WTC11 (cell line): Measurements from ENCODE around the gene DCLK1.

Experiments
- CBFB ChIP-seq: sonication (generic); formaldehyde crosslinking; IDR thresholded peaks from 2 replicates; pipeline ENCODE4 v1.8.1; 2022; ENCODE audit warnings: mild to moderate bottlenecking, low read depth, missing genetic modification reagents
- CREM ChIP-seq: sonication (generic); formaldehyde crosslinking; IDR thresholded peaks from 2 replicates; pipeline ENCODE4 v1.8.1; 2022; ENCODE audit warnings: mild to moderate bottlenecking, missing genetic modification reagents, moderate library complexity
- CTCF ChIP-seq: fragments of 200-600 bp; IDR thresholded peaks from 2 replicates; pipeline ENCODE4 v1.8.0; 2022; ENCODE audit warnings: antibody characterized with exemption
- ETV6 ChIP-seq: sonication (generic); formaldehyde crosslinking; IDR thresholded peaks from 2 replicates; pipeline ENCODE4 v1.8.1; 2022; ENCODE audit warnings: mild to moderate bottlenecking, missing genetic modification reagents
- FOXJ3 ChIP-seq: sonication (generic); formaldehyde crosslinking; IDR thresholded peaks from 2 replicates; pipeline ENCODE4 v1.9.0; 2021; ENCODE audit warnings: missing genetic modification reagents, mild to moderate bottlenecking, borderline replicate concordance
- FOXP1 ChIP-seq: sonication (generic); formaldehyde crosslinking; IDR thresholded peaks from 2 replicates; pipeline ENCODE4 v1.8.0; 2022; ENCODE audit warnings: missing genetic modification reagents, mild to moderate bottlenecking, moderate library complexity, borderline replicate concordance
- JUN ChIP-seq: sonication (generic); formaldehyde crosslinking; IDR thresholded peaks from 2 replicates; pipeline ENCODE4 v1.8.0; 2023; ENCODE audit warnings: mild to moderate bottlenecking, missing genetic modification reagents
- MAX ChIP-seq: sonication (generic); formaldehyde crosslinking; IDR thresholded peaks from 2 replicates; pipeline ENCODE4 v1.8.0; 2022; ENCODE audit warnings: mild to moderate bottlenecking, missing genetic modification reagents
- NFE2L1 ChIP-seq: sonication (generic); formaldehyde crosslinking; IDR thresholded peaks from 2 replicates; pipeline ENCODE4 v1.8.1; 2023; ENCODE audit warnings: missing genetic modification reagents
- TCF7 ChIP-seq: sonication (generic); formaldehyde crosslinking; IDR thresholded peaks from 2 replicates; pipeline ENCODE4 v1.8.0; 2022; ENCODE audit warnings: mild to moderate bottlenecking, low read depth, missing genetic modification reagents, moderate library complexity
- TEAD4 ChIP-seq: sonication (generic); formaldehyde crosslinking; IDR thresholded peaks from 2 replicates; pipeline ENCODE4 v1.8.0; 2022; ENCODE audit warnings: mild to moderate bottlenecking, missing genetic modification reagents
- ZNF121 ChIP-seq: sonication (generic); formaldehyde crosslinking; IDR thresholded peaks from 2 replicates; pipeline ENCODE4 v1.8.0; 2023; ENCODE audit warnings: missing genetic modification reagents
- ZNF138 ChIP-seq: sonication (generic); formaldehyde crosslinking; conservative IDR thresholded peaks from 2 replicates; pipeline ENCODE4 v1.8.1; 2022; ENCODE audit warnings: mild to moderate bottlenecking, moderate library complexity, missing genetic modification reagents

- no peak for TF ChIP-seq CTCF
- TF ChIP-seq TCF7 (CRISPR knock-in tag) = no peak
- TF ChIP-seq ZNF138 (CRISPR knock-in tag) = no peak
- TF ChIP-seq FOXJ3 = no peak
- TF ChIP-seq NFE2L1 (CRISPR knock-in tag) = no peak
- no peak for TF ChIP-seq JUN (CRISPR knock-in tag)
- no peak for TF ChIP-seq TEAD4
- no peak for TF ChIP-seq CREM
- TF ChIP-seq ZNF121 = no peak
- TF ChIP-seq MAX (CRISPR knock-in tag) = no peak
- TF ChIP-seq FOXP1 (CRISPR knock-in tag) = no peak
- no peak for TF ChIP-seq CBFB (CRISPR knock-in tag)
- TF ChIP-seq ETV6 (CRISPR knock-in tag) = no peak
These were observed 365.2 kb downstream of the DCLK1 start for GRCh38 chr13:35765941-35766340.
